CD8-positive, alpha-beta memory T cell (primary cell): ENCODE data around the gene SLC9A9. TPM values are rescaled to one million over a fixed set of nuclear protein-coding genes. Genes with fewer than 3 reads are reported as not detected.

ENCODE experiments used
- CTCF ChIA-PET: fragments of 350-600 bp; sonication (Branson Sonifier 250); formaldehyde crosslinking; loops from one replicate; lab custom pipeline; 2021; ENCODE audit warnings: antibody characterized with exemption; lab: Charles Lee
- POLR2A ChIA-PET: fragments of 350-600 bp; sonication (Branson Sonifier 250); formaldehyde crosslinking; loops from one replicate; lab custom pipeline; 2021; ENCODE audit warnings: antibody characterized with exemption; lab: Charles Lee
- DNase-seq, 5 donors: peaks; one replicate each; pipeline versions ENCODE4 v3.0.0 to v3.0.0-alpha.2; 2020 to 2022; ENCODE audit warnings: mixed read lengths in 1 of 5
- H3K27ac ChIP-seq: one replicate; pipeline ENCODE4 v1.7.0; 2013; ENCODE audit warnings: low read depth, mild to moderate bottlenecking, low read length, moderate library complexity
- H3K27me3 ChIP-seq: 2 replicates; pipeline ENCODE4 v1.7.0; 2013; ENCODE audit warnings: low read length, mild to moderate bottlenecking; ENCODE audit not compliant: insufficient read depth, poor library complexity, severe bottlenecking
- H3K36me3 ChIP-seq: 2 replicates; pipeline ENCODE4 v1.7.0; 2013; ENCODE audit warnings: mild to moderate bottlenecking, low read length, moderate library complexity; ENCODE audit not compliant: insufficient read depth
- H3K4me1 ChIP-seq: 2 replicates; pipeline ENCODE4 v1.7.0; 2013; ENCODE audit warnings: mild to moderate bottlenecking, low read length, moderate library complexity; ENCODE audit not compliant: insufficient read depth
- H3K4me3 ChIP-seq: 2 replicates; pipeline ENCODE4 v1.7.0; 2013; ENCODE audit warnings: mild to moderate bottlenecking, low read length
- H3K9me3 ChIP-seq: 2 replicates; pipeline ENCODE4 v1.7.0; 2013; ENCODE audit warnings: mild to moderate bottlenecking, low read length
- H3K27ac Mint-ChIP-seq, 8 donors: one replicate each; pipeline ENCODE4 v1.8.0; 2020 to 2021; ENCODE audit warnings: mixed read lengths in 8 of 8, mild to moderate bottlenecking in 6 of 8, inconsistent platforms in 3 of 8, moderate library complexity in 3 of 8
- H3K27me3 Mint-ChIP-seq, 2 donors: one replicate each; pipeline ENCODE4 v1.8.0; 2020 to 2021; ENCODE audit warnings: mixed read lengths in 2 of 2, mild to moderate bottlenecking in 1 of 2, moderate library complexity in 1 of 2
- H3K36me3 Mint-ChIP-seq, 3 donors: one replicate each; pipeline ENCODE4 v1.8.0; 2020 to 2021; ENCODE audit warnings: mixed read lengths in 3 of 3, inconsistent platforms in 1 of 3, mild to moderate bottlenecking in 1 of 3
- H3K4me1 Mint-ChIP-seq, 3 donors: one replicate each; pipeline ENCODE4 v1.8.0; 2020 to 2021; ENCODE audit warnings: mixed read lengths in 3 of 3, inconsistent platforms in 1 of 3, mild to moderate bottlenecking in 1 of 3
- H3K4me3 Mint-ChIP-seq, 7 donors: one replicate each; pipeline ENCODE4 v1.8.0; 2020 to 2021; ENCODE audit warnings: mixed read lengths in 7 of 7, mild to moderate bottlenecking in 6 of 7, moderate library complexity in 4 of 7, inconsistent platforms in 2 of 7
- H3K9me3 Mint-ChIP-seq, 5 donors: one replicate each; pipeline ENCODE4 v1.8.0; 2020 to 2022; ENCODE audit warnings: mixed read lengths in 5 of 5, mild to moderate bottlenecking in 3 of 5, moderate library complexity in 2 of 5, inconsistent platforms in 1 of 5
- polyA plus RNA-seq: library from polyadenylated mRNA; unstranded; fragments of 300-500 nt; fragmentation: Illumina TruSeq; gene quantifications from one replicate; pipeline ENCODE4 v1.2.3, GENCODE V29; 2021
- total RNA-seq, 2 experiments: library from RNA; stranded (reverse); gene quantifications; one replicate each; pipeline ENCODE4 v1.2.3, GENCODE V29; 2021

The SLC9A9 gene
- total and polyA plus RNA-seq, 3 experiments from 2014 or later, result 1.2 to 18.0 (median 2.2) TPM

DNA sequence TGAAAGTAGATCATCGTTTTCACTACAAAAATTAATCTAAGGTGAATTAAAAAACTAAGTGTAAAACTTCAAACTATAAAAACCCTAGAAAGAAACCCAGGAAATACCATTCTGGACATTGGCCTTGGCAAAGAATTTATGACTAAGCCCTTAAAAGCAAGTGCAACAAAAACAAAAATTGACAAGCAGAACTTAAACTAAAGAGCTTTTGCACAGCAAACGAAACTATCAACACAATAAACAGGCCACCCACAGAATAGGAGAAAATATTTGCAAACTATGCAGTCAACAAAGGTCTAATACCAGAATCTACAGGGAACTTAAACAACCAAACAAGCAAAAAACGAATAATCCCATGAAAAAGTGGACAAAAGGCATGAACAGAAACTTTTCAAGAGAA, 426.7 kb downstream of the SLC9A9 start:
- Mint-ChIP-seq H3K4me3 (no peak overlapping the region), H3K27me3 (peaks cover 0 to 3% of the 10 kb centered on the region in 2 donors), H3K27ac (no peak overlapping the region), H3K4me1 (peaks cover 0 to 5% (median 5%) of the 10 kb centered on the region in 3 donors), H3K36me3 (peaks cover 0 to 29% (median 13%) of the 10 kb centered on the region in 3 donors), H3K9me3 (peaks cover 0 to 2% (median 0%) of the 10 kb centered on the region in 5 donors)
- H3K4me3 ChIP-seq, result no peak overlapping the region
- CTCF ChIA-PET, result no interaction called here
- POLR2A ChIA-PET, result no interaction called here
- H3K27ac ChIP-seq, result no peak overlapping the region
- H3K36me3 ChIP-seq, result no peaks in the 10 kb centered on the region
- DNase-seq, result no peak
- no peaks in the 10 kb centered on the region for H3K9me3 ChIP-seq
- no peaks in the 10 kb centered on the region for H3K4me1 ChIP-seq
- H3K27me3 ChIP-seq, result no peaks in the 10 kb centered on the region

GRCh38 chr3:143419611-143420010, 428.7 kb downstream of the SLC9A9 start:
- H3K9me3 Mint-ChIP-seq, result peaks cover 0 to 2% (median 0%) of the 10 kb centered on the region in 5 donors
- H3K4me1 Mint-ChIP-seq, result peaks cover 2 to 9% (median 5%) of the 10 kb centered on the region in 3 donors
- Histone ChIP-seq H3K27me3 (no peaks in the 10 kb centered on the region), H3K4me1 (no peaks in the 10 kb centered on the region), H3K36me3 (no peaks in the 10 kb centered on the region), H3K4me3 (no peak overlapping the region), H3K9me3 (no peaks in the 10 kb centered on the region), H3K27ac (no peak overlapping the region)
- H3K27ac Mint-ChIP-seq, result no peak overlapping the region
- H3K36me3 Mint-ChIP-seq, result peaks cover 0 to 31% (median 11%) of the 10 kb centered on the region in 3 donors
- no peak for DNase-seq
- peaks cover 0 to 3% of the 10 kb centered on the region in 2 donors for H3K27me3 Mint-ChIP-seq
- ChIA-PET CTCF (no interaction called here), POLR2A (interaction anchor here (0.6 kb wide), 1 partner anchor 14 kb away, joined by 3 read pairs; no protein-coding TSS in a partner anchor)
- no peak overlapping the region for H3K4me3 Mint-ChIP-seq

- Histone ChIP-seq H3K9me3 (no peaks in the 10 kb centered on the region), H3K27ac (no peak overlapping the region), H3K4me3 (no peak overlapping the region), H3K27me3 (no peaks in the 10 kb centered on the region), H3K4me1 (no peaks in the 10 kb centered on the region), H3K36me3 (no peaks in the 10 kb centered on the region)
- CTCF ChIA-PET, result no interaction called here
- Mint-ChIP-seq H3K4me1 (peaks cover 0 to 4% (median 2%) of the 10 kb centered on the region in 3 donors), H3K27ac (no peak overlapping the region), H3K4me3 (no peak overlapping the region), H3K9me3 (peaks cover 0 to 2% (median 0%) of the 10 kb centered on the region in 5 donors), H3K27me3 (peaks cover 0 to 3% of the 10 kb centered on the region in 2 donors), H3K36me3 (peaks cover 0 to 31% (median 13%) of the 10 kb centered on the region in 3 donors)
- no peak for DNase-seq
- POLR2A ChIA-PET, result no interaction called here
Observed at GRCh38 chr3:143418391-143418790, 429.9 kb downstream of the SLC9A9 start.

DNA sequence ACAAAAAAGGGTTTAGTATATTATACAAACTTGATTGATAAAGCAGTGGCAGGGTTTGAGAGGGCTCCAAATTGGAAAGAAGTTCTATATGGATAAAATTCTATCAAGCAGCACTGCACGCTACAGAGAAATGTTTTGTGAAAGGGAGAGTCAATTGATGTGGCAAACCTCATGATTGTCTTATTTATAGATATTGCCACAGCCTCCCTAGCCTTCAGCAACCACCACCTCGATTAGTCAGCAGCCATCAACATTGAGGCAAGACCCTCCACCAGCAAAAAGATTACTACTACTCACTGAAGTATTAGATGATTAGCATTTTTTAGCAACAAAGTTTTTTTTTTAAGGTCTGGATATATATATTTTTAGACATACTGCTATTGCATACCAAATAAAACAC, 432.0 kb downstream of the SLC9A9 start:
- Mint-ChIP-seq H3K27me3 (no peaks in the 10 kb centered on the region), H3K4me3 (no peak overlapping the region), H3K27ac (no peak overlapping the region), H3K9me3 (no peaks in the 10 kb centered on the region), H3K4me1 (peaks cover 0 to 4% (median 2%) of the 10 kb centered on the region in 3 donors), H3K36me3 (peaks cover 0 to 20% (median 15%) of the 10 kb centered on the region in 3 donors)
- ChIA-PET POLR2A (no interaction called here), CTCF (no interaction called here)
- Histone ChIP-seq H3K27ac (no peak overlapping the region), H3K4me3 (no peak overlapping the region), H3K9me3 (no peaks in the 10 kb centered on the region), H3K27me3 (no peaks in the 10 kb centered on the region), H3K36me3 (no peaks in the 10 kb centered on the region), H3K4me1 (no peaks in the 10 kb centered on the region)
- no peak for DNase-seq

- H3K4me3 Mint-ChIP-seq, result no peak overlapping the region
- H3K27ac Mint-ChIP-seq, result peak overlapping the region in 1 of 8 donors; percentile 66
- H3K4me3 ChIP-seq, result no peak overlapping the region
- no peaks in the 10 kb centered on the region for H3K4me1 ChIP-seq
- DNase-seq, result no peak
- POLR2A ChIA-PET, result no interaction called here
- H3K27me3 ChIP-seq, result no peaks in the 10 kb centered on the region
- no peaks in the 10 kb centered on the region for H3K36me3 ChIP-seq
- no peaks in the 10 kb centered on the region for H3K9me3 Mint-ChIP-seq
- H3K9me3 ChIP-seq, result no peaks in the 10 kb centered on the region
- no peak overlapping the region for H3K27ac ChIP-seq
- H3K4me1 Mint-ChIP-seq, result peaks cover 0 to 4% (median 2%) of the 10 kb centered on the region in 3 donors
- H3K27me3 Mint-ChIP-seq, result no peaks in the 10 kb centered on the region
- peaks cover 0 to 19% (median 16%) of the 10 kb centered on the region in 3 donors for H3K36me3 Mint-ChIP-seq
- CTCF ChIA-PET, result no interaction called here
Observed at GRCh38 chr3:143414571-143415253, 433.6 kb downstream of the SLC9A9 start.

GRCh38 chr3:143413372-143413771, 434.9 kb downstream of the SLC9A9 start:
- H3K4me1 ChIP-seq, result no peaks in the 10 kb centered on the region
- H3K4me3 ChIP-seq, result no peak overlapping the region
- Mint-ChIP-seq H3K9me3 (no peaks in the 10 kb centered on the region), H3K27me3 (no peaks in the 10 kb centered on the region), H3K4me1 (peaks cover 0 to 4% (median 2%) of the 10 kb centered on the region in 3 donors), H3K27ac (no peak overlapping the region), H3K36me3 (peaks cover 0 to 16% (median 15%) of the 10 kb centered on the region in 3 donors), H3K4me3 (no peak overlapping the region)
- H3K27me3 ChIP-seq, result no peaks in the 10 kb centered on the region
- ChIA-PET POLR2A (no interaction called here), CTCF (no interaction called here)
- H3K27ac ChIP-seq, result no peak overlapping the region
- no peaks in the 10 kb centered on the region for H3K36me3 ChIP-seq
- no peak for DNase-seq
- no peaks in the 10 kb centered on the region for H3K9me3 ChIP-seq

- Histone ChIP-seq H3K27me3 (no peaks in the 10 kb centered on the region), H3K27ac (no peak overlapping the region), H3K9me3 (no peaks in the 10 kb centered on the region), H3K4me3 (no peak overlapping the region), H3K36me3 (no peaks in the 10 kb centered on the region), H3K4me1 (no peaks in the 10 kb centered on the region)
- Mint-ChIP-seq H3K4me3 (no peak overlapping the region), H3K27me3 (no peaks in the 10 kb centered on the region), H3K36me3 (peaks cover 0 to 16% (median 12%) of the 10 kb centered on the region in 3 donors), H3K9me3 (no peaks in the 10 kb centered on the region), H3K4me1 (peaks cover 0 to 4% (median 2%) of the 10 kb centered on the region in 3 donors), H3K27ac (peak overlapping the region in 1 of 8 donors; percentile 61)
- CTCF ChIA-PET, result no interaction called here
- POLR2A ChIA-PET, result no interaction called here
- DNase-seq, result no peak
Observed at GRCh38 chr3:143412084-143412483, 436.2 kb downstream of the SLC9A9 start.

DNA sequence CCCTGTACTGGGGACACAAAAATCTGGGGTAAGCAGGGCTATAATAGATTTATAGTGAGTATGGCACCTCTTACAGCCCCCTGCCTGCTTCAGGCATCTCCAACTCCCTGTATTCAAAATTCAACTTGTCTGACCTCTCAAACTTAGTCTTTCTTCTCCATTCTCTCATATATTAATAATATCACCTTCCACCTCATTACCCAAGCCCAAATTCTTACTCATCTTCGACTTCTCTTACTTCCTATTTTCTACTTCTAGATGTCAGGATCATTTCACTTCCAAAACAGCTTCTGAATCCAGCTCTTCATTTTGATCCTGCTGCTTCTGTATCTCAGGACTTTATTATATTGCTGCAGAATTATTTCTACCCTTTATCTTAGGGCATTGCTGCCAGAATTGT, 438.0 kb downstream of the SLC9A9 start:
- DNase-seq, result no peak
- no peaks in the 10 kb centered on the region for H3K4me1 Mint-ChIP-seq
- no peak overlapping the region for H3K4me3 Mint-ChIP-seq
- H3K9me3 Mint-ChIP-seq, result no peaks in the 10 kb centered on the region
- Histone ChIP-seq H3K27ac (no peak overlapping the region), H3K9me3 (no peaks in the 10 kb centered on the region), H3K36me3 (no peaks in the 10 kb centered on the region), H3K27me3 (no peaks in the 10 kb centered on the region), H3K4me3 (no peak overlapping the region), H3K4me1 (no peaks in the 10 kb centered on the region)
- ChIA-PET POLR2A (no interaction called here), CTCF (no interaction called here)
- peak overlapping the region in 1 of 8 donors; percentile 52 for H3K27ac Mint-ChIP-seq
- H3K36me3 Mint-ChIP-seq, result peaks cover 0 to 12% (median 5%) of the 10 kb centered on the region in 3 donors
- H3K27me3 Mint-ChIP-seq, result no peaks in the 10 kb centered on the region
